ENCODE data around the gene PRDM4. TPM values are rescaled to one million over a fixed set of nuclear protein-coding genes. Genes with fewer than 3 reads are reported as not detected.

PRDM4 gene
- total and polyA plus RNA-seq, 2 of the 13 experiments (the other 11 are each of a cell fraction or from before 2014, with no cell fraction given) = 9.9 to 15.3 TPM

GRCh38 chr12:107685360-107686248, 75.3 kb downstream of the PRDM4 start, which contains the start of gene PWP1 (continued):
- peak; percentile 91 for TF ChIP-seq ZHX2 (IDR thresholded peaks at IDR 0.05; ENCODE audit: low read depth)
- TF ChIP-seq ZHX2 (CRISPR knock-in tag; IDR thresholded peaks at IDR 0.05; ENCODE audit: borderline replicate concordance) = no peak
- TF ChIP-seq STAT5B (CRISPR knock-in tag; IDR thresholded peaks at IDR 0.05) = no peak; the same call in 1 of the 2 replicates
- peak; percentile 76 for TF ChIP-seq HCFC1 (IDR thresholded peaks at IDR 0.05; ENCODE audit: low read depth, low read length)
- TF ChIP-seq HNF1B (CRISPR knock-in tag; IDR thresholded peaks at IDR 0.05) = peak; percentile 95
- no peak for TF ChIP-seq RORA (CRISPR knock-in tag; IDR thresholded peaks at IDR 0.05)
- TF ChIP-seq ISL2 (CRISPR knock-in tag; IDR thresholded peaks at IDR 0.05) = peak; percentile 50
- no peak for TF ChIP-seq FOXA1 (IDR thresholded peaks at IDR 0.05)
- peak; percentile 36; the same call in 1 of the 2 replicates for TF ChIP-seq FOXA1 (CRISPR knock-in tag; IDR thresholded peaks at IDR 0.05)
- peak; percentile 69; the same call in 1 of the 2 replicates for TF ChIP-seq KDM3A (CRISPR knock-in tag; IDR thresholded peaks at IDR 0.05; ENCODE audit: low read depth)
- peak; percentile 45 for TF ChIP-seq ZNF589 (CRISPR knock-in tag; conservative IDR thresholded peaks at IDR 0.05)
- TF ChIP-seq ZNF784 (CRISPR knock-in tag; IDR thresholded peaks at IDR 0.05; ENCODE audit: borderline replicate concordance) = 0 out of 2 replicates have a peak, but pooled peaks have one; percentile 41
- 0 out of 2 replicates have a peak, but pooled peaks have one; percentile 44 for TF ChIP-seq NFE2 (CRISPR knock-in tag; IDR thresholded peaks at IDR 0.05)
- peak; percentile 85; the same call in 1 of the 2 replicates for TF ChIP-seq YEATS2 (CRISPR knock-in tag; IDR thresholded peaks at IDR 0.05; ENCODE audit: borderline replicate concordance)
- peak; percentile 82 for TF ChIP-seq TARDBP (CRISPR knock-in tag; IDR thresholded peaks at IDR 0.05)
- no peak for TF ChIP-seq ATM (IDR thresholded peaks at IDR 0.05; ENCODE audit: borderline replicate concordance)
- TF ChIP-seq POLR2A (IDR thresholded peaks at IDR 0.05; ENCODE audit: insufficient read depth in 1 of 2, low read depth in 2 of 2, low read length in 2 of 2) = peak in 1 of 2 experiments; percentile 93
- TF ChIP-seq SETDB1 (CRISPR knock-in tag; IDR thresholded peaks at IDR 0.05; ENCODE audit: borderline replicate concordance) = no peak
- TF ChIP-seq KLF9 (CRISPR knock-in tag; IDR thresholded peaks at IDR 0.05; ENCODE audit: low read depth) = no peak
- TF ChIP-seq SRSF4 (IDR thresholded peaks at IDR 0.05; ENCODE audit: low read depth, low read length, poor library complexity, severe bottlenecking) = no peak
- TF ChIP-seq ZNF720 (CRISPR knock-in tag; IDR thresholded peaks at IDR 0.05) = no peak
